ENCODE data around the gene PIEZO1.

PIEZO1 gene

DNA sequence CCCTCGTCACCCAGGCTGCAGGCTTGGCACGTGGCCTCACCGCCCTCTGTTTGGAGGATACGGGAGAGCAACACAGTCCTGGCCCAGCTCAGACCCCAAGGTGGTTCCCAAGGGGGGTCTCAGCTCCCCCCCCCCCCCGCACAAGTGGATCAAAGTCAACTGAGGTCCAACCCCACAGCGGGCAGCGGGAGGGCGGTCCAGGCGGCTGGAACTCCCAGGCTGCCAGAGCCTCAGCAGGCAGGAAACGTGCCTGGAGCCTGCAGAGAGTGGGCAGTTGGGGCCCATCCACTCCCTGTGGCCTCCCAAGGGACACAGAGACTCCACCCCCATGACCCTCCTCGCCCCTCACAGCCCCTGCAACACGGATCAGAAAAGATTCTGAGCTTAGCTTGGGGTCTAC is 36.7 kb downstream of the PIEZO1 start:
- Mint-ChIP-seq H3K4me3 (no peak overlapping the region), H3K4me1 (ENCODE audit: low read depth) (peaks cover 30% of the 10 kb centered on the region), H3K27me3 (no peaks in the 10 kb centered on the region), H3K9me3 (no peaks in the 10 kb centered on the region), H3K36me3 (ENCODE audit: low read depth) (peaks cover 4% of the 10 kb centered on the region), H3K27ac (no peak overlapping the region)

DNA sequence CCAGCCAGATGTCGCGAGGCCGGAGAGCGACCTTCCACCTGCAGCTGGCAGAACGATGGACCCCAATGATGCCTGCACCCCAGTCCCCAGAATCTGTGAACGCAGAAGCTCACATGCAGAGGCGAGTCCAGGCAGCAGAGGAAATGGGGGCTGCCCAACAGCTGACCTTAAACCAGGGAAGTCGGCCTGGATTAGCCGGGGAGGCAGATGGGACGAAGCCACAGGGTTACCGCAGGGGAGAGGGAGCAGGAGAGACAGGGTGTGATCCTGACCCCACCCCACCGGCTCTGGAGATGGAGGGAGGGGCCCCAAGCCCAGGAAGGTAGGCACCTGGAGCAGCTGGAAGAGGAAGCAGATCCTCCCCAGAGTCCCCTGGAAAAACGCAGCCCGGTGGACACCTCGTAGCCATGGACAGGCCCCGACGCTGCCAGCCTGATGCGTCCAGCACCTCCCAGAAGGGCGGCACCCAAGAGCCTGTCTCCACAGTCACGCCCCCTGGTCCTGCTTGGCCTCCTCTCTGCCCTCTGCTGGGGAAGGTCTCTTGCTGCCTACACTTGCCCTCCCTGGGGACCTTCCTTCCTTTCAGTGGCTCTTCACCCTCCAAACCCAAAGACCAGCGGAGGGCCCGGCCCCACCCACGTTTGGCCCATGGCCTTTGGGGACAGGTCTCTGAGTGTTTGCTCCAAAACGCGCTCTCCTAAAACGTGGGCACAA is 37.3 kb downstream of the PIEZO1 start:
- no peak overlapping the region for H3K4me3 Mint-ChIP-seq
- peaks cover 30% of the 10 kb centered on the region for H3K4me1 Mint-ChIP-seq (ENCODE audit: low read depth)
- no peaks in the 10 kb centered on the region for H3K9me3 Mint-ChIP-seq
- H3K27ac Mint-ChIP-seq = no peak overlapping the region
- H3K36me3 Mint-ChIP-seq (ENCODE audit: low read depth) = peaks cover 4% of the 10 kb centered on the region
- H3K27me3 Mint-ChIP-seq = no peaks in the 10 kb centered on the region

DNA sequence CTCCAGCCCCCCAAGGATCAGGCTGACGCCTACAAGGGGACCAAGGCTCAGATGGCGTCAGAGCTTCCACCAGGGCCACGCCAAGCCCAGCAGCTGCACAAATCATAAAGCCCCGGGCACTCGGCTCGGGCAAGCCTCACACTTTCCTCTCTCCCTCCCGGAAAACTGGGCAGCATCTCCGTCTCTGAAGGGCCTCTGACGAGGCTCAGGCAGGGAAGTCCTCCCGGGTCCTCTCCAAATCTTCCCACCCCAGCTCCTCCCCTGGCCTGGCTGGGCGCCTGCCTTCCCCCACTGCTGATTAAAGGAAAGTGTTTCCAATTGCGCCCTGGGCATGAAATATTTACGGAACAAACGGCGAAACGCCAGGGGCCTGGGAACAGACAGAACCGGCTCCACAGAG is 38.5 kb downstream of the PIEZO1 start:
- Mint-ChIP-seq H3K4me1 (ENCODE audit: low read depth) (peaks cover 30% of the 10 kb centered on the region), H3K9me3 (no peaks in the 10 kb centered on the region), H3K27me3 (no peaks in the 10 kb centered on the region), H3K27ac (no peak overlapping the region), H3K36me3 (ENCODE audit: low read depth) (peaks cover 1% of the 10 kb centered on the region), H3K4me3 (no peak overlapping the region)

DNA sequence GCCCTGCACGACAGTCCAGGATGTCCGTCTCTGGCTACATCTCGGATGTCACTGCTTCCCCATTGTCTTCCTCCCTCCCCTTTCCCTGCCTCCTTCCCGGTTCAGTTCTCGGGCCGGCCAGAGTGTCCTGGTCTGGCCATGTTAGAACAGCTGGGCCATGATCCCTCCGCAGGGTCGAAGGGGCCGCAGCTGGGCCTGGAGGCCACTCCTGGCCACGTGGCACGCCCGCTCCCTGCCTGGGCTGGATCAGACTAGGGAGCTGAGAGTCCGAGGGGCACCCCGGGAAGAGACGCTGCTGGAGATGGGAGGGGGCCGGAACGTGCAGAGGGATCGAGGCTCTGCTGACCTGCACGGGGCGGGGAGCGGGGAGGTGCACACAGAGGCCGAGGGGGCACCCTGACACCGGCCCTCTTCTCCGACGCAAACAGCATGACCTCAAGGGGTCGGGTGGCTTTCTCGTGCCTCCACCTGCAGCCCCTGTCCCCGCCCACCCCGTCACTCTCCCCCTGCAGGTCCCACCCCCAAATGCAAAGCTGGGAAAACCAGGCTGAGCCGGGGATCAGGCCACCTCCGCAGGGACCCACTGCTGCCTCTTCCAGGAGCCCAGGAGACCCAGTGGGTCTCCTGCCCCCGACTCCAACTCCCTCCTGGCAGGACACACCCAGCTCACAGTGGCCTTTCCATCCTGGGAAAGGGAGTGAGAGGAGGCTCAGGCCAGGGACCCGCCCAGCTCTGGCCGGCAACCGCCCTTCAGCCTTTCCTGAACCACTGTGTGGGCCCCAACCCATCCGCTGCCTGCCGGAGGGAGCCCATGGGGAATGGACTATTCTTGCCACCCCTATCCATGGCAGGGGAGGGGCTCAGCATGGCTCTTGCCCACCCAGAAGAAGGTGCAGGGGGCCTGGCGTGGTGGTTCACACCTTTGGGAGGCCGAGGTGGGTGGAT is 40.2 kb downstream of the PIEZO1 start:
- no peak overlapping the region for H3K27ac Mint-ChIP-seq
- H3K9me3 Mint-ChIP-seq = no peaks in the 10 kb centered on the region
- no peaks in the 10 kb centered on the region for H3K36me3 Mint-ChIP-seq (ENCODE audit: low read depth)
- H3K27me3 Mint-ChIP-seq = no peaks in the 10 kb centered on the region
- H3K4me1 Mint-ChIP-seq (ENCODE audit: low read depth) = peaks cover 30% of the 10 kb centered on the region
- no peak overlapping the region for H3K4me3 Mint-ChIP-seq

DNA sequence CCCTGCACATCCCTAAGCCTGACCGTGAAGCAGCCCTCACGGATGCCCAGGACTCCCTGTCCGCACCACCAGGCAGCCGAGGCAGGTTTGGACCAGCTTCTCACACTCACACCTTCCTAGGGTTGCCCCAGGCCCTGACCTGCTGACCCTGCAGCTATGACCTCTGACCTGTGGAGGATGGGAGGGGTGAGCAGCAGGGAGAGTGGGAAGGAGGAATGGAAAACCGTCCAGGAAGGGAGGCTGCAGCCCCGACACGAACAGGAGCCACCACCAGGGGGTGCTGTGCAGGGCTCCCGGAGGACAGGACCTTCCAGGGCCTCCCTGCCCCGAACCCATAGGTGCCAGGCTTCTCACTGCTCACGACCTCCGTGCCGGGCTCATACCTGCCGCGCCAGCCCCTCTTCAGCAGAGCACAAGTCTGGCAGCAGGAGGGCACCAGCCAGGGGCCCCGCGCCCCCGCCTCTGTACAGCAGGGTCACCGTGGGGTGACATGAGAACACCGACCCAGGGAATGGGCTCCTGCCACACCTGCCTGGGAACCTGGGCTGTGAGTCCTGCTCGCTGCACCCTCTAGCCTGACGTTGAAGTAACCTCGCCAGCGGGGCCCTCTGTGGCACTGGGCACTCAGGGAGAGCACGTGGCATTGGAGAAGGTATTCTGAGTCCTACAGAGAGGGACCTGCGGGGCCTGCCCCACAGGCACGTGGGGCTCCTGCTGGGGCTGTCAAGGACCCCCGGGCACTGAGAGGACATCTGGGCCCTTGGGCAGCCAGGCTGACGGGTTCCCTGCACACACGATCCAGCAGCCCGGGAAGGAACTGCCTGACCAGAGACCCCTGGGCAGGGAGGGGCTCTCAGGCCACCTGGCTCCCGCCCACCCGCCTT is 41.1 kb downstream of the PIEZO1 start:
- Mint-ChIP-seq H3K9me3 (no peaks in the 10 kb centered on the region), H3K4me3 (no peak overlapping the region), H3K4me1 (ENCODE audit: low read depth) (peaks cover 30% of the 10 kb centered on the region), H3K27ac (no peak overlapping the region), H3K27me3 (no peaks in the 10 kb centered on the region), H3K36me3 (ENCODE audit: low read depth) (no peaks in the 10 kb centered on the region)

DNA sequence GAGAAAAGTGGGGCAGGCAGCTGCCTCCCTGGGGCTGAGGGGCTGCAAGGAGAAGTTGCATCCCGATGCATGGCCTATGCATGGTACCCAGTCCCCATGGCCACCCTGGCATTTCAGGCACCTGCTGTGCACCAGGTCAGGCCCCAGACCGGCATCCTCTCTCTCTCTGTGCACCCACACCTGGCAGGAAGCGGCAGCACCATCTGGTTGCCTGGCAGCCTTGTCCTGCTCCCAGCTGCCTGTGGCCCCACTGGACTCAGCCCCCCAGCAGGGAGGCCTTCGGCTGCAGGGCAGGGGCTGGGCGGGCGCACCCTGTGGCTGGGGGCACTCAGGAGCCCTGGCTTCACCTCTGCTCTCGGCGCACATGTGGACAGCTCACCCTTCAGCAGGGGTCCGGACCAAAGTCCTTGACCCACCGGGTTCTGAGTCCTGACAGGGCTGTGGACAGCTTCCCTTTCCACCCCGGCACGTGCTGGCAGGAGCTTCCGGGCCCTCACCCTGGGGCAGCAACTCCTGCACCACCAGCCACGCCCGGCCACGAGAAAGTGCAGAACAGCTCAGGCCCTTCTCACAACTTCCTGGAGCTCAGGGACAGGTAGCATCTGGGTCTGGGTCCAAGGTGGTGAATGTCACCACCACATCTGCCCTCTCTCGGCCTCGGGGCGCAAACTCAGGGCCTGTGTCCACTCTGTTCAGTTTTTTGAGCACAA is 42.0 kb downstream of the PIEZO1 start:
- H3K27me3 Mint-ChIP-seq = no peaks in the 10 kb centered on the region
- no peaks in the 10 kb centered on the region for H3K36me3 Mint-ChIP-seq (ENCODE audit: low read depth)
- H3K9me3 Mint-ChIP-seq = no peaks in the 10 kb centered on the region
- H3K27ac Mint-ChIP-seq = no peak overlapping the region
- no peak overlapping the region for H3K4me3 Mint-ChIP-seq
- peaks cover 28% of the 10 kb centered on the region for H3K4me1 Mint-ChIP-seq (ENCODE audit: low read depth)

DNA sequence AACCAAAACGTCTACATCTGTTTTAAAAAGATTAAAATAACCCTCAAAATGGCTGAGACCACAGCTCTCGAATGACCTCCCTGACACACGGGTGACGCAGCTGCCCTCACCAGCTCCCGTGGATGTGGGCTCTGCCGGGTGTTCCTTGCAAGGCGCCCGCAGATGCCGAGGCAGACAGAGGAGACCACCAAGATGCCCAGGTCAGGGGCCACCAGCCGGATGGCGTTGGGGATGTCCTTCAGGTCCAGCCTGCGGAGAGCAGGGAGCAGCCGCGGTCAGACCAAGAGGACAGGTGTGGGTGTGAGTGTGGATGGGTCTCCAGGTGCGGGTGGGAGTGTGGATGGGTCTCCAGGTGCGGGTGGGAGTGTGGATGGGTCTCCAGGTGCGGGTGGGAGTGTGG is 43.7 kb downstream of the PIEZO1 start:
- no peaks in the 10 kb centered on the region for H3K36me3 Mint-ChIP-seq (ENCODE audit: low read depth)
- no peak overlapping the region for H3K4me3 Mint-ChIP-seq
- H3K27me3 Mint-ChIP-seq = no peaks in the 10 kb centered on the region
- no peak overlapping the region for H3K27ac Mint-ChIP-seq
- peaks cover 23% of the 10 kb centered on the region for H3K4me1 Mint-ChIP-seq (ENCODE audit: low read depth)
- no peaks in the 10 kb centered on the region for H3K9me3 Mint-ChIP-seq

DNA sequence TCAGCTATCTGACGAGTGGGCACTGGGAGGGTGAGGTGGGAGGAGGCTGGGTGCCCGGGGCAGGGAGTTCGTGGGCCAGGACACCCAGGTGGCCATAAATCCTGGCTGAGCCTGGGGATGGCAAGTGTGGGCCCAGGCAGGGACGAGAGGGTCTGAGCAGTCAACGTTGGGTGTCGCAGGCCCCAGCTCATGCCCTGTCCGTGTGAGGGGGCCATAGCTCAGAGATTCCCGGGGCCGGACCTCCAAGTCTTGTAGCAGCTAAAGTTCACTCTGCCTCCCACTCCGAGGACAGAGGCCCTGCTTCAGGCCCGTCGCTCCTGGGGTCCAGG is 44.3 kb downstream of the PIEZO1 start:
- H3K27ac Mint-ChIP-seq = no peak overlapping the region
- H3K4me1 Mint-ChIP-seq (ENCODE audit: low read depth) = peaks cover 16% of the 10 kb centered on the region
- H3K9me3 Mint-ChIP-seq = no peaks in the 10 kb centered on the region
- no peaks in the 10 kb centered on the region for H3K27me3 Mint-ChIP-seq
- no peaks in the 10 kb centered on the region for H3K36me3 Mint-ChIP-seq (ENCODE audit: low read depth)
- no peak overlapping the region for H3K4me3 Mint-ChIP-seq

DNA sequence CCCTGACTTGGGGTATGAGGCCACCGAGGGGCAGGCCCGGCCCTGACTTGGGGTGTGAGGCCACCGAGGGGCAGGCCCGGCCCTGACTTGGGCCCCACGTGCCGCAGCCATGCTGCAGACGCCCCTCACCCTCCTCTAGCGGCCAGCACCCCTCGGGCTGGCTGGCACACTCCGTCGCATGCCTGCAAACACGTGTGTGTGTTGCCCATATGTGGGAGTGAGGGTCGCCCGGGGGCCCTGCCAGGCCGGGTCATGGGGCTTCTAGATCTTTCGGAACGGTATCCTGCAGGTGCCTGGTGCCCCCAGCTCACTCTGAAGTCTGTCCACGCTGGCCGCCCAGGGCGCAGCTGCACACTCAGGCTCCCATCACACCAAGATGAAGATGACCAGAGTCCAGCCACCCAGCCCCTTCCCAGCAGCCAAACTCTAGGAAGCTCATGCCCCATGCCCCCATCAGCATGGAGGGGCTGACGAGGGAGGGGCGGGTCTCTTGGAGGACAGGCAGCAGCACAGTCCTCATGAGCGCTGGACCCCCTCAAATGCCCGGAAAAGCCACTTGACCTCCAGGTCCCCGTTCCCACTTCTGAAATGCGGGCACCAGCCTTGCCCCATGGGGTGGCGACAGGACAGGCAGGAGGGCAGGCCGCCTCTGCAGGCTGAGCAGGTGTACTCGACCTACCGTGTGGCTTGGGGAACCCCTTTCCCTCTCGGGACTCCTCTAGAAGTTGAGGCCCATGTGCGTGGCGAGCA is 44.9 kb downstream of the PIEZO1 start:
- H3K4me3 Mint-ChIP-seq = no peak overlapping the region
- no peaks in the 10 kb centered on the region for H3K36me3 Mint-ChIP-seq (ENCODE audit: low read depth)
- H3K4me1 Mint-ChIP-seq (ENCODE audit: low read depth) = peaks cover 11% of the 10 kb centered on the region
- H3K27me3 Mint-ChIP-seq = no peaks in the 10 kb centered on the region
- no peaks in the 10 kb centered on the region for H3K9me3 Mint-ChIP-seq
- H3K27ac Mint-ChIP-seq = no peak overlapping the region

DNA sequence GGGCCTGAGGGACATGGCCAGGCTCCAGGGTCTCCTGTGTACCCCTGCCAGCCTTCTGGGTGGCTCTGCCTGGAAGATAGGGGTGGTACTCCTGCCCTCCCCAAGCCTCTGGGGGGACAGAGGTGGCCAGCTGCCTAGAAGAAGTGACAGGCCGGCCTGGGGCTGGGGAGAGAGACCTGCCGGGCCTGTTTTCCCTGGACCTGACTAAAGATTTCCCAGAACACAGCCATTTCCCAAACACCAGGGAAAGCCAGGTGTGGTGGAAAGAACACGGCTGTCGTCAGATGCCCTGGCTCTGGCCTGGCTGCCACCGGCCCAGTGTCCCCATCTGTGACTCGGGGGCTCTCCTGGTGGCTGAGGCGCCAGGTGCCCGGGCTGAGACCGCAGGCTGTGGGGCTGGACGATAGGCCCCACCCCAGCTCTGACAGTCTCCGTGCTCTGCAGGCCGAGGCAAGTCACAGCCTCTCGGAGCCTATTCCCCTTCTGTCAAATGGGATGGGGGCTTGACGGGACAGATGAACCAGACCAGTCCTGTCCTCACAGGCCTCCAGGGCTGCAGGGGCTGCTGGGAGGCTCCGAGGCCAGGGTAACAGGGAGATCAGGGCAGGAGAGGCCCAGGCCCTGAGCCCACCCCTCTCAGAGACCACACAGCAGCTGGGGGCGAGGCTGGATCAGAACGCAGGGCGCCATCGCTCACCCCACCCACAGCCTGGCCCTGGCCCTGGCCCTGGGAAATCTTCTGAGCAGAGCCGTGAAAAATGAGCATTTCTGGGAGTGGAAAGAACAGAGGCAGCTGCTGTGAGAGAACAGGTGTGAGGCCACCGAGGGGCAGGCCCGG is 45.7 kb downstream of the PIEZO1 start:
- Mint-ChIP-seq H3K4me3 (no peak overlapping the region), H3K36me3 (ENCODE audit: low read depth) (no peaks in the 10 kb centered on the region), H3K27ac (no peak overlapping the region), H3K27me3 (no peaks in the 10 kb centered on the region), H3K4me1 (ENCODE audit: low read depth) (peaks cover 6% of the 10 kb centered on the region), H3K9me3 (no peaks in the 10 kb centered on the region)

DNA sequence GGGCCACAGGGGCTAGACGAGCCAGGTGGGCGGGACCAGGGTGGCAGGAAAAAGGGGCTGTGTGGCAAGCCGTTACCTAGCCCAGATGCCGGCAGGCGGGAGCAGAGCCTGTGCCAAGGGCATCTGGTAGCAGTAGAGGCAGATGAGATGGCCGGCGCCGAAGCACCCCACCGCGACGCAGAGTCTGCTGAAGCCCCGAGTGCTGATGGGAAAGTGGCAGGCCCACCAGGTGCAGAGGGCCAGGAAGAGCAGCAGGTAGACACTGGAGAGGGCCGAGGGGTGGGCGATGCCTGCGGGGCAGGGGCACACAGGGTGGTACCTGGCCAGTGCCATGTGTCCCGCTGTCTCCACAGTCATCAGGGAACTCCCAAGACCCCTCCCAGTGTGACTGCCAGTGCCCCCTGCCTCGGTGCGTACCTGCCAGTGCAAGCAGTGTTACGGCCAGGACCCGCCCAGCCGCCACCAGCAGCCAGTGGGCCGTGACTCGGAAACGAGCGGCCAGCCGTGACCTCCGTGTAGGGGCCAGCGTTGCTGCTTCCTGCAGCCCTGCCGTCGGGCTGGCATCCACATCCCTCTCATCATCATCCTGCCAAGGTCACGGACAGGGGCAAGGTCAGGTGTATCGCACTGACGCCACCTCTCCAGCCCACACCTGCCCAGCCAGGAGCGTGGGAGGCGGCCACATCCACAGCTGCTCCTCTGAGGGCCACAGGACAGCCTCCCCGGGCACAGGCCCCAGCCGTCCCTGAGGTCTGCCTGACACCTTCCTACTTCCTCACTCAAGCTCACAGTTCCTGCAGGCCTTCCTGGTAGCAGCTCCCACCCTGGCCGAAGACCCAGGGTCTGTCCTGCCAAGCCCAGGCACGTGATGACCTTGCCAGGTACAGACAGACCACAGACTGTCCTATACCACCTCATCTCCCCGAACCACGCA is 46.6 kb downstream of the PIEZO1 start:
- Mint-ChIP-seq H3K9me3 (no peaks in the 10 kb centered on the region), H3K27ac (no peak overlapping the region)

DNA sequence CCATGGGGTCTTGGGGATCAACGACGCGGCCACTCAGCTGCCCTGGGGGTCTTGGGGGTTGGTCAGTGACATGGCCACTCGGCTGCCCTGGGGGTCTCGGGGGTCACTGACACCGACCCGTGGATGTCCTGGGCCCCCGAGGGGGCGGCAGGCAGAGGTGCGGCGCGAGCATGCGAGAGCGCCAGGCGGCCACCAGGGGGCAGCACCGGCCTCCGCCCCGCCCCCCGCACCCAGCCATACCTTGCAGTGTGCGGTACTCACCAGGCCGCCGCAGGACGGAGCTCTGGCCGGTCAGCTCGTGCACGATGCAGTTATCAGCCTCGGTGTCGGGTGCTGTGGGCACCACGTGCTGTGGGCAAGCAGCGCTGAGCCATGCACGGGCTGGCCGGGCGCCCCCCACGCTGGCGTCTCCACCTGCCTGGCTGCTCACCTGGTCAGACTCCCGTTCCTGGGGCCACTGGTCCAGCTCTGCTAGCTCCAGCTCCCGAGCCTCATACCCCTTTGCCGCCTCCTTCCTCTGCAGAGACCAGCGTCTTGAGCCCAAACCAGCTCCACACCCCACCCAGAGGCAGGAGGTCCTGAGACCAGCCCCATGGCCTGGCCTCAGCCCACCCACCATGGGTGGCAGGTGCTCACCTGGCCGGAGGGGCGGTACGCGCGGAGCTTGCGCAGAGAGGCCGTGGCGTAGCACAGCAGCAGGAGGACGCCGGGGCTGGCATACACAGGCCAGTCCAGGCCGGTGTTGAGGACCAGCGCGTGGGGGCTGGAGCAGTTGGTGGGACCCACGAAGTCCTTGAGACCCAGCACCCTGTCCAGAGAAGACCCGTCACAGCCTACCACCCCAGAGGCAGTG is 47.5 kb downstream of the PIEZO1 start:
- no peak overlapping the region for H3K4me3 Mint-ChIP-seq
- no peaks in the 10 kb centered on the region for H3K9me3 Mint-ChIP-seq
- H3K36me3 Mint-ChIP-seq (ENCODE audit: low read depth) = no peaks in the 10 kb centered on the region
- H3K27me3 Mint-ChIP-seq = no peaks in the 10 kb centered on the region
- no peak overlapping the region for H3K27ac Mint-ChIP-seq
- no peaks in the 10 kb centered on the region for H3K4me1 Mint-ChIP-seq (ENCODE audit: low read depth)

More for the DNA sequence above, 46.6 kb downstream of the PIEZO1 start:
- Mint-ChIP-seq H3K4me1 (ENCODE audit: low read depth) (no peaks in the 10 kb centered on the region), H3K4me3 (no peak overlapping the region), H3K27me3 (no peaks in the 10 kb centered on the region), H3K36me3 (ENCODE audit: low read depth) (no peaks in the 10 kb centered on the region)
